HG02840 (cell line): Measurements from ENCODE around the gene LYRM1.

Source experiments
- ATAC-seq: cut with Tn5 transposase; IDR thresholded peaks from one replicate; pipeline ENCODE4 v1.9.1; 2021; ENCODE audit warnings: mild to moderate bottlenecking, moderate library complexity, moderate number of reproducible peaks; ENCODE audit not compliant: unreplicated experiment, low FRiP score

Gene LYRM1

GRCh38 chr16:20871258-20871657 lies 29.3 kb upstream of the LYRM1 start:
- no peak for ATAC-seq

GRCh38 chr16:20871941-20872815 lies 28.4 kb upstream of the LYRM1 start:
- no peak for ATAC-seq

- no peak for ATAC-seq
These were observed 27.2 kb upstream of the LYRM1 start for GRCh38 chr16:20873331-20873730.

GRCh38 chr16:20874088-20874581 lies 26.4 kb upstream of the LYRM1 start:
- peak; percentile 6 for ATAC-seq

- no peak for ATAC-seq
These were observed 25.3 kb upstream of the LYRM1 start for GRCh38 chr16:20875355-20875650.

GRCh38 chr16:20878682-20879147 lies 21.9 kb upstream of the LYRM1 start:
- no peak for ATAC-seq

GRCh38 chr16:20879175-20880040 lies 21.2 kb upstream of the LYRM1 start:
- no peak for ATAC-seq

GRCh38 chr16:20880867-20881502 lies 19.6 kb upstream of the LYRM1 start:
- ATAC-seq, result no peak

GRCh38 chr16:20881503-20881878 lies 19.1 kb upstream of the LYRM1 start:
- ATAC-seq, result no peak

- no peak for ATAC-seq
These were observed 16.9 kb upstream of the LYRM1 start for GRCh38 chr16:20883554-20884239.

- ATAC-seq, result no peak
These were observed 16.4 kb upstream of the LYRM1 start for GRCh38 chr16:20884240-20884556.

- ATAC-seq, result no peak
These were observed 14.3 kb upstream of the LYRM1 start for GRCh38 chr16:20886320-20886719.

GRCh38 chr16:20887207-20887606 lies 13.4 kb upstream of the LYRM1 start:
- ATAC-seq, result no peak

GRCh38 chr16:20889625-20890275 lies 10.8 kb upstream of the LYRM1 start:
- no peak for ATAC-seq

- ATAC-seq, result no peak
These were observed 6.2 kb upstream of the LYRM1 start for GRCh38 chr16:20894388-20894787.

- ATAC-seq, result no peak
These were observed 3.2 kb upstream of the LYRM1 start for GRCh38 chr16:20897253-20897897.

- no peak for ATAC-seq
These were observed 2.6 kb upstream of the LYRM1 start for GRCh38 chr16:20897922-20898321.

- no peak for ATAC-seq
These were observed 1.5 kb upstream of the LYRM1 start for GRCh38 chr16:20899071-20899470.

GRCh38 chr16:20899477-20900298 lies 883 bp upstream of the LYRM1 start:
- no peak for ATAC-seq
